GM18520 (cell line): ENCODE measurements around the gene ECEL1.

Experiments used
- ATAC-seq: cut with Tn5 transposase; IDR thresholded peaks from one replicate; pipeline ENCODE4 v1.9.1; 2021; ENCODE audit not compliant: unreplicated experiment

The ECEL1 gene

DNA sequence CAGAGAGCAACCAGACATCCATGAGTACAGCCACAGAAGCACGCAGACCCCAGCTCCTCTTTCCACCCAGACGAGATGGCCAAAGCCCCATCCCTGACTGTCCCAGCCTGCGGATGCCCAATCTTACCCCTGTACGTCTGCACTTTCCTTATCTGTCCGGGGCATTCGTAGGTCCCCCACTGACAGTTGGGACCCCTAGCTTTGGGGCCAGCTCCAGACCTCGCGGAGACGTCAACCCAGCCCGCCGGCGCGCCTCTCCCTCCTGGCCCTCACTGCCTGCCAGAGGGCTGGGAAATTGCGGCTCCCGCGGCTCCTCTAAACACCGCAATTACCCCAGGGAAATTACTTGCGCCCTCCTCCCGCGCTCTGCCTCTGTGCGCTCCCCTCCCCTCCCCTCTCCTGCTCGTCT, 2.3 kb downstream of the ECEL1 start:
- no peak for ATAC-seq

DNA sequence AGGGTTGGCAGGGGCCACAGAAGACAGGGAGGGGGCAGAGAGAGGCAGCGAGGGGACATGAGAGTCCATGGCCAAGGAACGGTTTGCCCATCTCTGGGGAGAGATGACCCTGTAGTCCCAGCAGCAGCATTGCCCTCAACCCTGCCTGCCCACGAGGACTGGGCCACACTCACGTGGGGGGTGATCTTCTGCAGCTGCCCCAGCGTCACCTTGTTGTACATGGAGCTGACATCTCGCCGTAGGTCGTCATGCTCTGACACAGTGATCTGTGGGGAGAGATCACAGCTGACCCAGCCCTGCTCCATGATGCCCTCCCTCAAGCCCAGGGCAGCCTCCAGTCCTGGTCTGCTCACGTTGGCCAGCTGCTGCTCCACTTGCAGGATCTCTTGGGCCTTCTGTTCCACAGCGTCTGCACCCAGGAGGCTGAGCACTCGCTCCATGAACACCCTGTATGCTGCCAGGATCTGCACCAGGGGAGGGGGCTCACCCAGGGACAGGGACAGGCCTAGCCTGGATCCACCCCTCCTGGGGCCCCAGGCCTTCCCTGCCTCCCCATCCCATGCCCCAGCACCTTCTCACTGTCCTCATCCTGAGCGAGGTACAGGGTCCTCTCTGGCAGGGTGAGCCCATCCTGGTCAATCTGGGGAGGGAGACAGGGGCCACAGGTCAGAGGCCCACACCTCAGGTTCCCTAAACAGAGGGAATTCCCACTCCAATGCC, 2.8 kb downstream of the ECEL1 start:
- no peak for ATAC-seq

DNA sequence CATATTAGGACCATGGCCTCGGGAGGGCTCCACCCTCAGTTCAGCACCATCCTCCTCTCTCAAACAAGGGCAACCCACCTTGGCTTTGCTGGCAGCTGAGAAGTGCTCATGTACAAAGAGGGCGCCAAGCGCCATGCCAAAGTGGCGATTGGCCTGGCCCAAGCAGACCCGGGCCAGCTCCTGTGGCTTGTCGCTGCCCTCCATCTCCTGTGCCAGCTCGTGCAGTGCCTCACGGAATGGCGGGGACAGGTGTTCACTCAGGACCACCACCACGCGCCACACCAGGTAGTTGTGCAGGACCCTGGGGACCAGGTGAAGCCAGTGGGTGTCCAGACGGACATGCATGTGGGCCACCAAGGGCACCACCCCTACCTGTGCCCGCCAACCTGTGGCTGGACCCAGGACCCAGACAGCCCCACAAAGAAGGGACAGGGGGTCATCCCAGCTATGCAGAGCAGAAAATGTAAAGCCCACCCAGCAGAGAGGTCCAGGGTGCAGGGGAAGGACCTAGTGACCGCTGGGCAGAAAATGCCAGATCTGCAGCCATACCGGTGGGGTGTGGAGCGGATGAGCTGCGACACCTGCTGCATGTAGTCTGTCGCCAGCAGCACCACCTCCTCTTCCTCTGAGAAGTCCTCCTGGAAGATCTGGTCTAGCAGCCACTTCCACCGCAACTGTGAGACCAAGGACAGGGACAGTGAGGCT, 3.6 kb downstream of the ECEL1 start:
- no peak for ATAC-seq

DNA sequence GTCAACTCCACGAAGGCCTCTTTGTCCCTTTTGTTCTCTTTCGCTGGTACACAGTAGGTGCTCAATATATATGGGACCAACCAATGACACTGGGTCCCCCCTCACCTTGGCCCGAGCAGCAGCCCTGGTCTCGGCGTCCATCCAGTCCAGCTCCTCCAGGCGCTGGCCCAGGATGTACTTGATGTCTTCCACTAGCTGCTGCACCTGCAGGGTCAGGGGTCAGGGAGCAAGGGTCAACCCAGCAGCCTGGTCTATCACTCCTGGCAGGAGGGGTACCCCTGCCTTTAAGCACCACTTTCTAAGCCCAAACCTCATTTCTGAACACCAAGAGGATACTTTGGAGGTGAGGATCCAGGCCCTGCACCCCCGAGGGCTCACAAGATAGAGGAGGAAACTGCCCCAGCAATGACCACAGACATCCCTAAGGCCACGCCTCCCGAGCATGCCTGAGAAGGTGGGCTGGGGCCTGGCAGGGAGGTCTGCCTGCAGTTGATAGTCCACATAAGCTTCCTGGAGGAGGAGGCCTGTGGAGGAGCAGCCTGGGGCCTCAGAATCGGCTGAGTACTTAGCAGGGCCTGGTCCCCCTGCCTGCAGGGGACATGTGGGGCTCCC, 4.2 kb downstream of the ECEL1 start:
- ATAC-seq: no peak

DNA sequence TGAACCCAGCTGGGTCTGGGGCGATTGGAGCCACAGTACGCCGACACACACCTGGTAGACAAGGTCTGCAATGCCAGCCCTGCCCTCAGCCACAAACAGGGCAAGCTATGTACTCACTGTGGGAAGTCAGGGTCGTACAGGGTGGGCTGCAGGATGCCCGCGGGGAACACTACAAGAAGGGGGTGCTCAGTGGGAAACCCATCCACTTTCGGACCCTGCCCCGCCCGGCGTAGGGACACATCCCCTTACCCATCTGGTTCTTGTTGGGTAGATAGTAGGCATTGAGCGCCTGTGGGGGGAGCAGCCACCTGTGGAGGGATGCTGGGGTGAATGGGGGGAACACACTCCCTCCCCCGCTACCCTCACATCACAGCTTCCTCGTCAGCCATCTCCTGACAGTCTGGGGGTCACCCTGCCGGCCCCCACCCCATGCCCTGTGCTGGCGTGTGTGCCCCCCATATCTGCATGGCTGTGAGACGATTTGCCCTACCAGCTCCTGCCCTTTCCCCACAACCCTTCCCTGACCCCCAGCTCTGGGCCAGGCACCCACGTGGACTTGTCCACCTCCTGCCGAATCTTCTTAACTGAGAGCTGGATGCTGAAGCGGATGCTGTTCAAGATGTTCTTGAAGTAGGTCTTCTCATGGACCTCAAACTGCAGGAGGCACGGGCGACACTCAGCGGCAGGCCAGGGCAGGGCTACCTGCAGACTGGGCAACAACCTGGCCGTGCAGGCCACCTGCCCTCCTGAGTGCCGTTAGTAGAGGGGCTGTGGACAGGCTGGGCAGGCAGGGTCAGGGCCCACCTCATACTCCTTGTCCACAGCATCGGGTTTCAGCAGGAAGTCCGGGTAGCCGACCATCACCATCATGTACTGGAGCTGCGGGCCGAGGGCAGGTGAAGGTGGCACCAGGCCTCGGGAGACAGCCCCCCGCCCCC, 5.1 kb downstream of the ECEL1 start:
- no peak for ATAC-seq

DNA sequence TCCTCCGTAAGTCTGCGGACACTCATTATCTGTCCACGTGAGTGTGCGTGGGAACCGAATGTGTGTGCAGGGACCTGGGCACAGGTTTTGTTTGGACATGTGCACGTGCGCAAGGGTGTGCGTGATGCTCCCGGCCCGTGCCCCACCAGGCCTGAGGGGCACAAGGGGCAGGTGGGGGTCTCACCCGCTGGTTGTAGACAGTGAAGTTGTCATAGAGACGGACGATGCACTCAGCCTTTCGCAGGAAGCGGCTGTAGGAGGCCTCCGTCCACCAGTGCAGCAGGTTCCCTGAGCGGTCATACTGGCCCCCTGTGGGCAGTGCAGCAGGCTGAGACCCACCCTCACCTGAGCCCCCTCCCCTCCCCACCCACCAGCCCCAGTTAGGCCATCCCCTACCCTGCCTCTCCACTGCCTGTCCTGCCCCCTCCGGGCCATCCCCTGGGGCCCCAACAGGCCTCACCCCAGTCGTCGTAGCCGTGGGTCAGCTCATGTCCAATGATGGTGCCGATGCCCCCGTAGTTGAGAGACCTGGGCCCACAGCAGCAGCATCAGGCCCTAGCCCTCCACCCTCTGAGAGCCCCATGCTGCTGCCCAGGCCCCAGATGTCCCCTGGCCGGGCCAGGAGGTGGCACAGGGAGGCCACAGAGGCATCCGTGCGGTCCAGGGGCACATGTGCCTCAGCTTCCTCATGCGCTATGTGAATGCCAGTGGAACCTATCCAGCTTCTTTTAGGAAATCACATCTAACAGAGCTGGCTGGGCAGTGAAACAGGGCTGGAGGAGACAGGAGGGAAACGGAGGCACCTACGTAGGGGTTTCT, 6.1 kb downstream of the ECEL1 start:
- no peak for ATAC-seq

DNA sequence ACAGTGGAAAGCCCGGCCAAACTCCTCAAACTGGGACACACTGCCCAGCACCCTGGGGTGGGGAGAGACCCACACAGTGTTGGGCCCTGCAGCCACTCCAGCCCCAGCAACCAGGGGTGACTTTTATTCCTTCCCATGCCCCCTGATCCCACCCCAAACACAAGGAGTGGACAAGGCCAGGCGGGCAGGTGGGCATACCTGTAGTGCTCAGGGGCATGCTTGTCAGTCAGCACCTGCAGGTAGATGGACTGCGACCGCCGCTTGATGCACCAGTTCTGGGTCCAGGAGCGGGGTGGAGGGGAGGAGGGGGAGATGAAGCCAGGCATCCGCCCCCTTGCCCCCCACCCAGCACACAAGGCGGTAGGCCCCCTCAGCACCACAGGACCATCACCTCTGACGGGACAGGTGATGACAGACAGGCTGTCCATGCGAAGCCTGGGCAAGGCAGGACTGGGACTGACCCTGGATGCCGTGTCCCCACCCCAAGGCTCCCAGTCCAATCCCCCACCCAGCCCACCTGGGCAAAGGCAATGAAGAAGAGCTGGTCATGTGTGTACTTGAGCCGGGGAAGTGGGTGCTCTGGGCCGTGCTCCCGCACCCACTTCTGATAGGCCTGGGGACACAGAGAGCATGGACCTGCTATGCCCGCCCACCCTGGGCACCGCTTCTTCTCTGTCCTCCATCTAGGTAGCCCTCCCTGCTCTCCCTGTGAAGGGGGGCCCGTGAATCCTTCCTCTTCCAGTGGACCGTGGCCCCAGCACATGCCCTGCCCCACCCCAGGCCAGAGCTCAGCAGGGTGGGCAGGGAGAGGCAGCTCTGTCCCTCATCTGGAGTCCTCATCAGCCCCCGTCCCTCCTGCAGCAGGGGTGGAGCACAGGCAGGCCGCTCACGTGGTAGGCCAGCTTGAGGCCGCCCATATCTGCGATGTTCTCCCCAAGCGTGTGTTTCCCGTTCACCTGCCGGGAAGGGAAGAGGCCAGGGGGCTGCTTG, 7.1 kb downstream of the ECEL1 start:
- ATAC-seq: no peak

DNA sequence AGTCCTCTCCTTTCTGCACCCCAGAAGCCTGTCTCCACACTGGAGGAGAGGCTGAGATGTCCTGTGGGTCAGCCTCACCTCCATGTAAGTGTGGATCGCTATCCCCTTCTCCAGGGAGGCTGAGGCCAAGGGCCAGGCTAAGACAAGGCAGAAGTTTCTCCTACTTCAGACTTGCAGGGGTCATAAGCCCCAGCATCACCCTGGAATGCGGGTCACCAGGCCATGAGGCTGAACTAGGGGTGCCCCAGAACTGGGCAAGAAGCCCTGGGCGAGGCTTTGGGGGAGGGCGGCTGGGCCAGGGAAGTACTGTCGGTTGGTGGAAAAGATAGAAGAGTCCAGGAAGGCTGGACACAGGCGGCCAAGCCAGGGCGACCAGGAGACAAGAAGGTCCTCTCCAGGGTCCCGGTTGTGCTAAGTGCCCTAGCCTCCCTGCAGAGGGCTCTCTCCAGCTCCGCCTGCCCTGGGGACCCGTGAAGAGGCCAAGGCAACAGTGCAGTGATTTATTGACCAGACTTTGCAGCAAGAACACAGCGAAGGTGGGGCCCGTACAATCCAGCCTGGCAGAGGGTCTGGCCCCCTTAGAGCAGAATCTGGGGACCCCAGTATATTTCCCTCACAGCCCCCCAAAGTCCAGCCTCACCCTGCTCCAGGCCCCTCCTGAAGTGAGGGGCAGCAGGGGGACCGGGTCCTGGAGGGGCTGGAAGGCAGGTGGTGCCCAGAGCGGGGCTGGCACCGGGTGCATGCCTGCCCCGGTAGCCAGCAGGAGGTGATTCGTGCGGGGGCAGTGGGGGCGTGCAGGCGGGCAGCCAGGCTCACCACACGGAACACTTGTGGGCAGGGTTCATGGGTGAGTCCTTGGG, 8.1 kb downstream of the ECEL1 start:
- no peak for ATAC-seq

DNA sequence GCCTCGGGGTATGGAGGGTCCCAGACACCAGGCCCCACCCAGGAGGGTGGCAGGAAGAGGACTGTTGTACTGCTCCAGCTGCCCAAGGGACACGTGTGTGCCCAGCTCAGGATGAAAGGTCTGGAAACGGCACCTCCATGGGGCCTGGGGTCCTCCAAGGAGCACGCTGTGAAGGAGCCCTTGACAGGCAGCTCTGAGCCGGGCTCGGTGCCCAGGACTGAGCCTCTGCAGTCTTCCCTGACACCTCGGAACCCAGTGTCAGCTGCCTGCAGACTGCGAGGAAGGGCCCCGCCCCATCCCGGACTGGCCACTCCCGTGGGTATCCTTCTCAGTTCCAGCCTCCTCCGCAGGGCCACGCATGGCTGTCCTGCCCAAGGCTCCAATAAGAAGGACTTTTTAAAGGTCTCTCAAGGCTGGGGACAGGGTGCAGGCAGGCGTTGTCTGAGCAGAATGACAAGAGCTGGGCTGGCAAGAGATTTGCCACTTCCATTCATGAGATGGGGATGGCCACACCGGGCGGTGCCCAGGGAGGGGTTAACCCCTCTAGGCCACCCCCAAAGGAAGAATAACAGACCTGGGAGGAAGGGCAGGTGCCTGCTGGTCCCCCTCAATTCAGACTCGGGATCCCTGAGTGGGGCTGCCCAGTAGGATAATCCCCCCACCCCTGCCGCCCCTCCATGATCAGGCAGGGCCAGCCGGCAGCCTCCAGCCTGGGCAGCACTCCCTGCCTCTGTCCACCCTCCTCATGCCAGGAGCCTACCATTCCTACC, 8.9 kb downstream of the ECEL1 start:
- ATAC-seq: no peak

DNA sequence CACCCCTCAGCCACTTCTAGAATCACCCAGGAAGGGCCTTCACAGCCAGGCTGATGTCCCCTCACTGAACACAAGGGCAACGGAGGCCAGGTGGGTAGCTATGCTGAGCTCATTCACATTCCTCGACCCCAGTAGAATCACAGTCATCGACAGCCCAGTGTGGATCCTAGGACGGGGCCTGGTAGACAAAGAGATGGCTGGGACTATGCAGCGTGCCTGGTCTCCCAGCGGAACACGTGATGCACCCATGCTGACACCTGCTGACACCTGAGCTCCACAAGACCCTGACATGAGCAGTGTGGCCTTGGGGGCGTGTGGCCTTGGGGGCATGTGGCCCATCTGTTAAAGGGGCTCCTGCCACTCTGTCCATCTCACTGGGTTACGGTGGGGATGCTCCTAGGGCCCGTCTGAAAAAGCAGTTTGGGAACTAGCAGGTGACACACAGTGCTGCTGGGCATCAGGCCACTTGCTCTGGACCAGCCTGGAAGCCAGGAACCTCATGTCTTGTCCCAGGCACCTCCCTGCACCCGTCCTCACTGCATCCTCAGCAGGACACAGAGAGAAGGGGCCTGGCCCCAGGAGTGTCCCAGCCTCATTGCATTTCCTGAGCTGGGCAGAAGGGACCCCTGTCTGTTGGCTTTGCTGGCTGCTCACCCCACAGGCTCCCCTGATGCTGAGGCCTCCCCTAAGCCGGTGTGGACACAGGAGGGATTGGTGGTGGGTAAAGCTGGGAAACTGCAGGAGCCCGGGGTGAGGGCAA, 9.7 kb downstream of the ECEL1 start:
- ATAC-seq: no peak

DNA sequence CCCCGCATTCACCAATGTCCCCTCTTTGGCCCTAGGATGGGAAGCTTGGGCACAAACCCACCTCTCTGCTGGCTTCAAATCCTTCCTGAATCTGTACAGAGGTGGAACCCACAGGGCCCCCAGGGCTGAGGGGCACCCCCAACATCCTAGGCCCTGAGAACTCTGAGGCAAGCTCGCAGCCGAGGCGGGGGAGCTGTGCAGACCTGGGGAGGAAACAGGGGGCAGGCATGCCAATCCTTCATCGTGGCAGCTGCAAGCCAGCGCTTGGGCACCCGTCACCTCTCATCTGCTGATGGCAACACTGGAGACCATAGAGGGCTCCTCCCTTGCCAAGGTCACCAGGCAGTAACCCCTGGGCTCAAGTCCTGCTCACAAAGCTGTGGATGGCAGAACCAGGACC, 10.8 kb downstream of the ECEL1 start:
- no peak for ATAC-seq

DNA sequence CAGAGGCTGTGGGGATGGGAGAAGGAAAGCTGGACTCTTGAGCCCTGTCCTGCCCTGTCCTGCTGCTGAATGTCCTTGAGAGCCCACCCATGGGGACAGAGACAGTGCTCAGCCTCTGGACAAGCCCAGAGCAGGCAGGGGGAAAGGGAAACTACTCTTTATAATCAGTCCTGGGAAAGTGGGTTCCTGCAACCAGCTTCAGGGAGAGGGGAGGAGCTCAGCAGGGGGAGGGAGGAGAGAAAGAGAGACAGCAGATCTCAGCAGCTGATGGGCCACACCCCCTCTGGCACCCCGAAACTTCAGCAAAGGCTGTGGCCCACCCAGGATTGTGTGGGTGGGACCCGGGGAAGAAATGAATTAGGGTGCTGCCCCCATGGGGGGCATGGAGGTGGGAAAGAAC, 11.6 kb downstream of the ECEL1 start:
- no peak for ATAC-seq

DNA sequence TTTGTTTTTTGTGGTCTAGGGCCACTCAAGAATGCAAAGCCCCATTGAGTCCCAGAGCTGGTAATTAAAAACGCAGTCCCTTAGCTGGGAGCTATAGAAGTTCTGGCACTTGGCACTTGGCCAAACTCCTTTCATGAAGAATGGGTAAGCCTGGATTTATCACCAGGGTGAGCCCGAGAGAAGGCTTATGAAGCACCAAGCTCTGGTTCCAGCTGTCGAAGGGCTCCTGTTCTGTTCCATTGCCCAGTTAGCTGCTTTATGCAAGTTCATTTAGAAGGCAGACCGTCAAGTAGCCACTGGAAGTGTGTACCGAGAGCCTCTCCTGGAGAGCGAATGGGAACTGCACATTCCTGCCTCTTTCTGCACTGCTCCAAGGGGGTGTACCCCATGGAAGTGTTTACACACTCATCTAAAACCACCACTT, 14.2 kb downstream of the ECEL1 start:
- no peak for ATAC-seq

DNA sequence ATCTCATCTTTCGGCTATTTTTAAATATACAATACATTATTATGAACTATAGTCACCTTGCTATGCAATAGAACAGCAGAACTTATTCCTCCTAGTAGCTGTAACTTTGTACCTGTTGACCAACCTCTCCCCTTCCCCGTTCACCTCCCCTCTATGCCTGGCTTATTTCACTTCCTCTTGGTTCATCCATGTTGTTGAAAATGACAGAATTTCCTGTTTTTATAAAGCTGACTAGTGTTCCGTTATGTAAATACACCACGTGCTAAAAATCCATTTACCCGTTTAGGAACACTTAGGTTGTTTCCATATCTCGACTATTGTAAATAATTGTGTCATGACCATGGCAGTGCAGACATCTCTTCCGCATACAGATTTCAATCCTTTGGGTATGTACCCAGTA, 21.4 kb downstream of the ECEL1 start:
- no peak for ATAC-seq

DNA sequence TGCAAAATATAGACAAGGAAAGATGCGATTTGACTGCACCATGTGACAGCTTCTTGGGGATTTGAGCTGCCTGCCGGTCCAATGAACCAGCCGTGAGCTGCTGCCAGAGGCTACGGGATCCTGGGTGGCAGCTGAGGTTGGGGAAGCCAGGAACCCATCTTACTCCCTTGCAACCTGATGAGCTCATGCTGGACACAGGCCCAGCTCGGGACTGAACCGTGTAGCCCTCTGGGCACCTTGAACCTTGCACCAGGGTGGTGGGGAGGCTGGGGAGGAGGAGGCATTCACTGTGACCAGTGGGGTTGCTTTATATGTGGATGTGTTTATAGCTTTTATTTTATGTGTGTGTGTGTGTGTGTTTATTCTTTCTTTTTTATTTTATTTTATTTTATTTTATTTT, 22.6 kb downstream of the ECEL1 start:
- no peak for ATAC-seq

DNA sequence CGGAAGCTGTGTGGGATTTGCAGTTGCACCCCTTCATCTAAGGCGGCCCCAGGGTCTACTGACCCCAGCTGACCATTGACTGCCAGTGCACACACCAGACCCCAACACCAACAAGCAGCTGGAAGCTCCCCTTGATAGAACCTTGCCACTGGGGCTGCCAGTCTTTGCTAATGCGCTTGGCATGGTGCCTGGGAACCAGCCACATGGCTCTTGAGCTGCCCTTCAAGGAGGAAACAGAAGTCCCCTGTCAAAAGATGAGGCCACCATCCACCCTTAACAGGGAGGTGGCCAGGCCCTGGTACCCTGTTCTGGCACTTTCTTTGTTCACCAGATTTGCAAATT, 23.1 kb downstream of the ECEL1 start:
- no peak for ATAC-seq
